Measurements from ENCODE around the gene TLR2. TPM values are rescaled to one million over a fixed set of nuclear protein-coding genes. Genes with fewer than 3 reads are reported as not detected.

Gene TLR2
- total and polyA plus RNA-seq, 10 of the 15 experiments (the other 5 are each of a cell fraction or from before 2014, with no cell fraction given), result under 0.01 to 0.19 (median 0.06) TPM; not detected in 4

GRCh38 chr4:153655928-153656327 lies 28.2 kb upstream of the TLR2 start:
- Histone ChIP-seq H3K27me3 (replicated peaks in 1 of 2; ENCODE audit: control insufficient read depth in 2 of 2, insufficient read depth in 2 of 2, low read length in 1 of 2) (no peaks in the 10 kb centered on the region; a peak in 1 of 4 replicates), H3K79me2 (ENCODE audit: control insufficient read depth, insufficient read depth, low read length) (no peaks in the 10 kb centered on the region), H3K4me2 (ENCODE audit: control insufficient read depth, insufficient read depth) (no peak overlapping the region), H3K36me3 (ENCODE audit: control insufficient read depth in 2 of 2, insufficient read depth in 2 of 2, low read length in 1 of 2) (no peaks in the 10 kb centered on the region), H3K9me3 (replicated peaks; ENCODE audit: control insufficient read depth, insufficient read depth, low read length) (no peaks in the 10 kb centered on the region), H2AFZ (ENCODE audit: control insufficient read depth, low read depth, low read length) (no peak overlapping the region), H3K27ac (ENCODE audit: control insufficient read depth, insufficient read depth) (no peak overlapping the region), H4K20me1 (ENCODE audit: control insufficient read depth, insufficient read depth) (no peaks in the 10 kb centered on the region), H3K4me3 (no peak overlapping the region), H3K4me1 (ENCODE audit: control insufficient read depth, insufficient read depth, low read length) (no peaks in the 10 kb centered on the region), H3K9ac (ENCODE audit: control insufficient read depth, insufficient read depth, low read length) (no peak overlapping the region)
- CTCF ChIA-PET, result interaction anchor here (1.2 kb wide), 1 partner anchor 11 kb away, joined by 3 read pairs; no protein-coding TSS in a partner anchor
- RAD21 ChIA-PET (ENCODE audit: unreplicated experiment), result no interaction called here
- POLR2A ChIA-PET, result no interaction called here
- ATAC-seq, result no peak
- in situ Hi-C loops (cut with MboI), result no loop called here
- BruUV-seq (replicated peaks), result no TSS peak
- 54% methylated on average over 4 of the region's 4 CpGs for WGBS (ENCODE audit: insufficient coverage, insufficient replicate concordance, low lambda C conversion rate, missing lambda C conversion rate)
- FAIRE-seq, result no peak
- no peak for DNase-seq (ENCODE audit: low read depth, low spot score)
- SMC1A ChIA-PET (ENCODE audit: uncharacterized antibody, unreplicated experiment), result no interaction called here
- TF ChIP-seq SMAD1 (IDR thresholded peaks at IDR 0.05; ENCODE audit: low read depth, partially characterized antibody) (no peak), SMC3 (IDR thresholded peaks at IDR 0.05; ENCODE audit: borderline replicate concordance, low read length) (no peak), ZZZ3 (IDR thresholded peaks at IDR 0.05; ENCODE audit: control insufficient read depth, insufficient read length, low read depth) (no peak), HDAC6 (IDR thresholded peaks at IDR 0.05; ENCODE audit: unreplicated experiment) (no peak), WRNIP1 (IDR thresholded peaks at IDR 0.05; ENCODE audit: borderline replicate concordance, low read depth, low read length) (no peak), NFYB (IDR thresholded peaks at IDR 0.05; ENCODE audit: insufficient read depth, low read depth, low read length) (no peak), MTA3 (IDR thresholded peaks at IDR 0.05; ENCODE audit: borderline replicate concordance, low read length) (no peak), SUZ12 (IDR thresholded peaks at IDR 0.05; ENCODE audit: unreplicated experiment) (no peak), CBFB (IDR thresholded peaks at IDR 0.05; ENCODE audit: low read depth) (no peak), RAD21 (IDR thresholded peaks at IDR 0.05; ENCODE audit: insufficient read depth, low read depth, low read length) (no peak), POLR2A (IDR thresholded peaks at IDR 0.05; ENCODE audit: low read depth, low read length) (no peak), MEF2B (IDR thresholded peaks at IDR 0.05; ENCODE audit: partially characterized antibody, poor library complexity, severe bottlenecking) (no peak), PAX5 (IDR thresholded peaks at IDR 0.05; ENCODE audit: borderline replicate concordance, low read depth, low read length) (no peak), TCF7 (IDR thresholded peaks at IDR 0.05; ENCODE audit: borderline replicate concordance) (no peak), RCOR1 (conservative IDR thresholded peaks at IDR 0.05; ENCODE audit: low read depth, low read length) (no peak), KLF5 (IDR thresholded peaks at IDR 0.05; ENCODE audit: partially characterized antibody) (no peak), CEBPZ (IDR thresholded peaks at IDR 0.05; ENCODE audit: low read depth, low read length) (no peak)
- intact Hi-C loops (cut with micrococcal nuclease; ENCODE audit: unreplicated experiment), result no loop called here

Measured in GM12878 (cell line).